Osteoblast (primary cell): Measurements from ENCODE around the gene PPIH. TPM values are rescaled to one million over a fixed set of nuclear protein-coding genes. Genes with fewer than 3 reads are reported as not detected.
"Not testable (repeated sequence)": the region's sequence is repeated elsewhere in the genome, so short reads cannot be mapped to it uniquely, and the experiment has no call there.

Experiments
- DNase-seq: peaks from one replicate; pipeline ENCODE4 v3.0.0; 2011; ENCODE audit warnings: low spot score, mixed read lengths; ENCODE audit not compliant: insufficient read length; ENCODE audit errors: missing footprints
- H2AFZ ChIP-seq: 2 replicates; pipeline ENCODE4 v1.6.0; 2011; ENCODE audit warnings: mild to moderate bottlenecking, low read length
- H3K27ac ChIP-seq: 2 replicates; pipeline ENCODE4 v1.5.1; 2011; ENCODE audit warnings: mild to moderate bottlenecking, low read depth, low read length, moderate library complexity
- H3K27me3 ChIP-seq: 2 replicates; pipeline ENCODE4 v1.6.0; 2012; ENCODE audit warnings: mild to moderate bottlenecking, control low read depth, inconsistent platforms, low read length, moderate library complexity; ENCODE audit not compliant: insufficient read depth
- H3K36me3 ChIP-seq: 2 replicates; pipeline ENCODE4 v1.5.1; 2011; ENCODE audit warnings: mild to moderate bottlenecking, low read length, control low read depth, moderate library complexity; ENCODE audit not compliant: insufficient read depth
- H3K4me1 ChIP-seq: 2 replicates; pipeline ENCODE4 v1.5.1; 2011; ENCODE audit warnings: mild to moderate bottlenecking, low read length, control low read depth, moderate library complexity; ENCODE audit not compliant: insufficient read depth
- H3K4me2 ChIP-seq: 2 replicates; pipeline ENCODE4 v1.6.0; 2011; ENCODE audit warnings: mild to moderate bottlenecking, low read length; ENCODE audit not compliant: insufficient read depth
- H3K4me3 ChIP-seq: fragments of 200-600 bp; sonication (generic); 3 replicates; pipeline ENCODE4 v1.5.1; 2012; ENCODE audit warnings: mild to moderate bottlenecking, low read length, inconsistent platforms; ENCODE audit not compliant: insufficient read depth
- H3K79me2 ChIP-seq: 2 replicates; pipeline ENCODE4 v1.6.0; 2012; ENCODE audit warnings: mild to moderate bottlenecking, low read length, control low read depth, inconsistent platforms; ENCODE audit not compliant: insufficient read depth
- H3K9me3 ChIP-seq: 2 replicates; pipeline ENCODE4 v1.5.1; 2011; ENCODE audit warnings: low read depth, low read length, control low read depth
- H4K20me1 ChIP-seq: 2 replicates; pipeline ENCODE4 v1.6.0; 2012; ENCODE audit warnings: mild to moderate bottlenecking, low read length, control low read depth; ENCODE audit not compliant: insufficient read depth
- total RNA-seq: library from RNA; depleted of rRNA; stranded (reverse); fragments of >200 nt; gene quantifications from 2 replicates; pipeline ENCODE4 v1.2.3, GENCODE V29; 2012
- TF ChIP-seq, protein P1 (sequence below): IDR thresholded peaks from 2 replicates; pipeline ENCODE4 v1.5.1; 2011; ENCODE audit warnings: mild to moderate bottlenecking, low read depth, low read length, moderate library complexity; ENCODE audit errors: extremely low read depth

The PPIH gene
- total RNA-seq, 1 donor = 17.4 TPM

DNA sequence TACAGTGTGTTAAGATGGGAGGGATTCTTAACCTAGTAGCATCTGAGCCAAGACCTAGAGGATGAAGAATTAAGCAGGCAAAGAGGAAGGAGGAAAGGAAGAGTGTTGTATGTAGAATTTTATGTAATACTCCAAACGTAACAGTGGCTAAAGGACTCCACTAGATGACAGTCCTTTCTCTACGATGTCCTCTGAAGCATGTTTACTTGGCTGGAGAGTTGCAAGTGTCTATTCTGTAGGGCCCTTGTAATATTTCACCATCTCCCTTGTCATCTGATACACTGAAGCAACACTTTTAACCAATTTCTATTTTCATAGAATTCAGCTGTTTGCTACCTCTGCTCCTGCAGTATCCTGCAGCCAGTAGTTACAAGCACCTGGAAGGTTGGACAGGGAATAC, 21.8 kb downstream of the PPIH start:
- Histone ChIP-seq H3K27ac (no peak overlapping the region), H3K4me3 (no peak overlapping the region), H3K4me2 (peak overlapping the region; percentile 99), H3K9me3 (no peaks in the 10 kb centered on the region), H3K36me3 (peaks cover 12% of the 10 kb centered on the region), H4K20me1 (peaks cover 19% of the 10 kb centered on the region), H3K27me3 (no peaks in the 10 kb centered on the region), H3K79me2 (peaks cover 28% of the 10 kb centered on the region), H2AFZ (no peak overlapping the region), H3K4me1 (peaks cover 36% of the 10 kb centered on the region)
- TF ChIP-seq, protein P1, sequence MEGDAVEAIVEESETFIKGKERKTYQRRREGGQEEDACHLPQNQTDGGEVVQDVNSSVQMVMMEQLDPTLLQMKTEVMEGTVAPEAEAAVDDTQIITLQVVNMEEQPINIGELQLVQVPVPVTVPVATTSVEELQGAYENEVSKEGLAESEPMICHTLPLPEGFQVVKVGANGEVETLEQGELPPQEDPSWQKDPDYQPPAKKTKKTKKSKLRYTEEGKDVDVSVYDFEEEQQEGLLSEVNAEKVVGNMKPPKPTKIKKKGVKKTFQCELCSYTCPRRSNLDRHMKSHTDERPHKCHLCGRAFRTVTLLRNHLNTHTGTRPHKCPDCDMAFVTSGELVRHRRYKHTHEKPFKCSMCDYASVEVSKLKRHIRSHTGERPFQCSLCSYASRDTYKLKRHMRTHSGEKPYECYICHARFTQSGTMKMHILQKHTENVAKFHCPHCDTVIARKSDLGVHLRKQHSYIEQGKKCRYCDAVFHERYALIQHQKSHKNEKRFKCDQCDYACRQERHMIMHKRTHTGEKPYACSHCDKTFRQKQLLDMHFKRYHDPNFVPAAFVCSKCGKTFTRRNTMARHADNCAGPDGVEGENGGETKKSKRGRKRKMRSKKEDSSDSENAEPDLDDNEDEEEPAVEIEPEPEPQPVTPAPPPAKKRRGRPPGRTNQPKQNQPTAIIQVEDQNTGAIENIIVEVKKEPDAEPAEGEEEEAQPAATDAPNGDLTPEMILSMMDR = no peak
- no peak for DNase-seq

DNA sequence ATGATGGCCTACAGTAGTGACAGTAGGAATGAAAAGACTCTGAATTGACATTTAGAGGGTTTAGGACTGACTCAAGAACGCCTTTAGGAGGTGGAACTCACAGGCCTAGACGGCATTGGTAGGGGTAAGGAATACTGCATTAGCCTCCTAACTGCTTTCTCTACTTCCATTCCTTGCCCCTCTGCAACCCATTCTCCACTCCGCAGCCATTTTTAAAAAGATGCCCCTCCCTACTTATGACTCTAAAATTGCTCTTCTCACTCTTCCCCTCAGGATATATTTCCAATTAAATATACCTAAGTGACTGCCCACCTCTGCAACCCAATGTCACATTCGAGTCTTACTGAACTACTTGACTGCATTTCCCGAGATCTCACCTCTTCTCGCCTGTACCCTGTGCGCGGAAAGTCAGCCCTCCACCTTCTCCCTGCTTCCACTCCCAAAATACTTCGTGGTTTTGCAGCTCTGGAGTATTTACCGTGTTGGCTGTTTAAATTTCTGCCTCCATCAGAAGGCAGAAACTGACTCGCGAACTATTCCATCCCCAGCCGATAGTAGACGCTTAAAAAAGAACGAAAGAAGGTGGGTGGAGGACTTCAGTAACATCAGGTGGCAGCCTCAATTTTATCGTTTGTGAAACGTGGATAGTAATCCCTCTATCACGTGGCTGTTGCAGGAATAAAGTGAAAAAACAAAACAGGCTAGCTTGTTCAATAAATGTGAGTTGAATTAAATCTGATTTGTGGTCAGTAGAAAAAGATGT, 22.9 kb downstream of the PPIH start:
- TF ChIP-seq, protein P1 = no peak
- peaks cover 47% of the 10 kb centered on the region for H3K4me1 ChIP-seq
- no peaks in the 10 kb centered on the region for H3K27me3 ChIP-seq
- H3K4me2 ChIP-seq = peak overlapping the region; percentile 99
- H3K4me3 ChIP-seq = peak overlapping the region; percentile 90
- H3K9me3 ChIP-seq = no peaks in the 10 kb centered on the region
- peaks cover 18% of the 10 kb centered on the region for H3K36me3 ChIP-seq
- H3K27ac ChIP-seq = peak overlapping the region; percentile 90
- H4K20me1 ChIP-seq = peaks cover 29% of the 10 kb centered on the region
- no peak for DNase-seq
- H2AFZ ChIP-seq = peak overlapping the region; percentile 90
- H3K79me2 ChIP-seq = peaks cover 38% of the 10 kb centered on the region

DNA sequence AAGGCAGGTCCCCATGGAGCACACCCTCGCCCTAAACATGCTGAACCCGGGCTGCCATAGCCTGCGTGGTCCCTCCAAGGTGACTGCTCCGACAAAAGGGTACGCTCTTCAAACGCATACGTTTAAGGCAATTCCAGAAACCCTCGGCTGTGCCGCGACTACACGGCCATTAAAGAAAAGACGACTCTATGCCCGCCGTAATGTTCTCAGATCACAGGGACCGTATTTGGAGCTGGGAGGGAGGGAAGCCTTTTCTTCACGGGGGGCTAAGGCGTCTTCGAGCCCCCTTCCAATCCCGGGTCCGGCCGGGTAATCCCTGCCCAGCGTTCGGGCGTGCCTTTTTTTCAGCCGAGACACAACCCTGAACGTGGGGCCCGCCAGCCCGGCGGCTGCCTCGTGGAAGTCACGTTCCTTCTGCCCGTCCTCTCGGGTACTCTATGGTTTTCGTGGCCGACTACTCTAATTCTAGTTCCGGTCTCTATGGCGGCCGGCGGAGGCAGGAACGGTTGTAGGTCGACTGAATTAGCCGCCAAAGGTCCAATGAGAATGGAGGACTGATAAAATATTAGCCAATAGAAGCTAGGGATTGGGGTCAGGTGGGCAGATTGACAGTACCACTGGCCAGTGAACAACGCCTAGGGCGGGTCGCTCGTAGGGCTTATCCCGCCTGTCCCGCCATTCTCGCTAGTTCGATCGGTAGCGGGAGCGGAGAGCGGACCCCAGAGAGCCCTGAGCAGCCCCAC, 23.7 kb downstream of the PPIH start, which contains the start of gene YBX1:
YBX1 (plus strand) TSS at position 678 of the 743 bp plus-strand sequence. CDS start 148 bp downstream, outside the sequence.
- peaks cover 51% of the 10 kb centered on the region for H3K4me1 ChIP-seq
- TF ChIP-seq, protein P1 = no peak
- H3K79me2 ChIP-seq = peaks cover 46% of the 10 kb centered on the region

DNA sequence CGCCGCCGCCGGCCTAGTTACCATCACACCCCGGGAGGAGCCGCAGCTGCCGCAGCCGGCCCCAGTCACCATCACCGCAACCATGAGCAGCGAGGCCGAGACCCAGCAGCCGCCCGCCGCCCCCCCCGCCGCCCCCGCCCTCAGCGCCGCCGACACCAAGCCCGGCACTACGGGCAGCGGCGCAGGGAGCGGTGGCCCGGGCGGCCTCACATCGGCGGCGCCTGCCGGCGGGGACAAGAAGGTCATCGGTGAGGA, 24.2 kb downstream of the PPIH start:
- not testable (repeated sequence) for H3K27ac ChIP-seq, H3K27me3 ChIP-seq, H3K9me3 ChIP-seq, H3K4me2 ChIP-seq, H2AFZ ChIP-seq, DNase-seq
- Histone ChIP-seq H3K4me1 (peaks cover 51% of the 10 kb centered on the region), H3K36me3 (peaks cover 18% of the 10 kb centered on the region), H4K20me1 (peaks cover 39% of the 10 kb centered on the region), H3K4me3 (peak overlapping the region; percentile 90), H3K79me2 (peaks cover 51% of the 10 kb centered on the region)

More for the DNA sequence above, 23.7 kb downstream of the PPIH start, which contains the start of gene YBX1:
- peak within 1 kb of the TSS; percentile 90 for H3K27ac ChIP-seq
- H4K20me1 ChIP-seq = peaks cover 37% of the 10 kb centered on the region
- peak within 1 kb of the TSS; percentile 90 for H2AFZ ChIP-seq
- H3K27me3 ChIP-seq = no peaks in the 10 kb centered on the region
- peak; percentile 99 for DNase-seq
- no peaks in the 10 kb centered on the region for H3K9me3 ChIP-seq
- H3K36me3 ChIP-seq = peaks cover 18% of the 10 kb centered on the region
- H3K4me3 ChIP-seq = peak within 1 kb of the TSS; percentile 90
- H3K4me2 ChIP-seq = peak within 1 kb of the TSS; percentile 99
